ENCODE results near the gene PARP3. TPM values are rescaled to one million over a fixed set of nuclear protein-coding genes. Genes with fewer than 3 reads are reported as not detected.
A peak's percentile ranks its signal among the peaks of the same experiment; 100 is the strongest.

The PARP3 gene
- total RNA-seq, 1 experiment from 2014 or later = 17.5 TPM

GRCh38 chr3:51896607-51897305, 45.4 kb upstream of the PARP3 start:
- ChIA-PET POLR2A (interaction anchor here (1.2 to 1.5 kb wide), 3 partner anchors 9 to 86 kb away, joined by 3 to 4 read pairs (median 3); partner anchors contain the start of genes ACY1, PARP3 and RRP9), CTCF (interaction anchor here (1.0 to 1.4 kb wide), 2 partner anchors 9 to 77 kb away, joined by 3 to 4 read pairs; no protein-coding TSS in a partner anchor), RAD21 (ENCODE audit: low non-redundant PET in 1 of 2, low total read pairs in 2 of 2, uncharacterized antibody in 2 of 2, unreplicated experiment in 2 of 2) (no interaction called here)
- Histone ChIP-seq H3K9me2 (ENCODE audit: insufficient read depth) (no peaks in the 10 kb centered on the region), H3K4me3 (replicated peaks in 1 of 2; ENCODE audit: low read depth in 1 of 2, low read length in 2 of 2) (peak overlapping the region; percentile 41 to 56), H3K9me3 (ENCODE audit: control insufficient read depth in 1 of 2, insufficient read depth in 1 of 2, low read depth in 1 of 2, low read length in 2 of 2) (no peaks in the 10 kb centered on the region), H3K79me2 (ENCODE audit: insufficient read depth, low read length) (no peaks in the 10 kb centered on the region), H3K4me2 (ENCODE audit: low read length) (peak overlapping the region; percentile 72), H3K9ac (ENCODE audit: low read length) (peak overlapping the region; percentile 61), H4K20me1 (ENCODE audit: insufficient read depth) (no peaks in the 10 kb centered on the region), H3K36me3 (ENCODE audit: control insufficient read depth in 1 of 2, insufficient read depth in 2 of 2, low read length in 2 of 2) (no peaks in the 10 kb centered on the region), H2AFZ (ENCODE audit: low read depth, low read length, poor library complexity, severe bottlenecking) (no peak overlapping the region), H3K27ac (ENCODE audit: low read depth, low read length) (peak overlapping the region; percentile 30), H3K4me1 (ENCODE audit: control insufficient read depth in 1 of 2, insufficient read depth in 2 of 2, low read length in 2 of 2) (peaks cover 5 to 34% of the 10 kb centered on the region in 2 experiments), H3K27me3 (ENCODE audit: insufficient read depth, low read length) (no peaks in the 10 kb centered on the region)
- intact Hi-C loops (cut with micrococcal nuclease) = no loop called here
- no TSS peak for BruUV-seq (replicated peaks)
- DNase-seq (ENCODE audit: low read depth, low spot score) (no peak), ATAC-seq (peak; percentile 56)
- no peak for TF ChIP-seq YY1 (IDR thresholded peaks at IDR 0.05; ENCODE audit: extremely low read depth, insufficient replicate concordance, low read depth, low read length)
- no peak for TF ChIP-seq ATF3 (IDR thresholded peaks at IDR 0.05)
- TF ChIP-seq SIN3A (IDR thresholded peaks at IDR 0.05; ENCODE audit: low read depth) = peak; percentile 15; the same call in 1 of the 2 replicates
- no peak for TF ChIP-seq REST (IDR thresholded peaks at IDR 0.05; ENCODE audit: low read depth)
- TF ChIP-seq EZH2phosphoT487 (IDR thresholded peaks at IDR 0.05; ENCODE audit: borderline replicate concordance) = no peak
- no peak for TF ChIP-seq ELF1 (IDR thresholded peaks at IDR 0.05; ENCODE audit: borderline replicate concordance, low read depth)
- TF ChIP-seq CTCF (IDR thresholded peaks at IDR 0.05 in 2 of 3, conservative IDR thresholded peaks at IDR 0.05 in 1 of 3; ENCODE audit: borderline replicate concordance in 1 of 3, insufficient read depth in 1 of 3, low read depth in 2 of 3, low read length in 2 of 3) = no peak
- peak; percentile 37; the same call in 1 of the 2 replicates for TF ChIP-seq CBX3 (IDR thresholded peaks at IDR 0.05; ENCODE audit: low read depth)
- no peak for TF ChIP-seq ZFX (IDR thresholded peaks at IDR 0.05)
- no peak for TF ChIP-seq MAX (IDR thresholded peaks at IDR 0.05)
- peak; percentile 41; the same call in 1 of the 2 replicates for TF ChIP-seq SP1 (IDR thresholded peaks at IDR 0.05; ENCODE audit: low read depth)
- TF ChIP-seq CEBPB (IDR thresholded peaks at IDR 0.05; ENCODE audit: low read depth) = no peak
- TF ChIP-seq POLR2AphosphoS5 (IDR thresholded peaks at IDR 0.05; ENCODE audit: low read depth, low read length) = no peak
- no peak for TF ChIP-seq POLR2A (IDR thresholded peaks at IDR 0.05; ENCODE audit: borderline replicate concordance, extremely low read depth, insufficient read depth, insufficient read length)
- peak; percentile 47; the same call in 1 of the 2 replicates for TF ChIP-seq FOSL1 (IDR thresholded peaks at IDR 0.05; ENCODE audit: low read depth)
- TF ChIP-seq JUND (IDR thresholded peaks at IDR 0.05) = peak; percentile 56
- TF ChIP-seq SRF (IDR thresholded peaks at IDR 0.05; ENCODE audit: low read depth) = peak; percentile 19; the same call in 1 of the 2 replicates
- no peak for TF ChIP-seq EGR1 (IDR thresholded peaks at IDR 0.05; ENCODE audit: low read depth)
- no peak for TF ChIP-seq ZBTB33 (IDR thresholded peaks at IDR 0.05; ENCODE audit: extremely low read depth, insufficient replicate concordance, low read length)
- TF ChIP-seq RAD21 (IDR thresholded peaks at IDR 0.05; ENCODE audit: low read depth) = no peak
